HFF-Myc (cell line): ENCODE measurements around the gene GPR45.
"Not testable (repeated sequence)": the region's sequence is repeated elsewhere in the genome, so short reads cannot be mapped to it uniquely, and the experiment has no call there.

Experiments
- DNase-seq: peaks from one replicate; pipeline ENCODE4 v3.0.0-alpha.2; 2011; ENCODE audit warnings: low read depth; ENCODE audit errors: extremely low read depth
- H3K4me3 ChIP-seq: replicated peaks from 2 replicates; pipeline ENCODE4 v1.5.1; 2011; ENCODE audit warnings: low read depth, mild to moderate bottlenecking, control low read depth, low read length
- CTCF ChIP-seq: IDR thresholded peaks from 2 replicates; pipeline ENCODE4 v1.5.1; 2012; ENCODE audit warnings: mild to moderate bottlenecking, low read depth, low read length, control low read depth; ENCODE audit errors: missing control alignments

GPR45 gene

DNA sequence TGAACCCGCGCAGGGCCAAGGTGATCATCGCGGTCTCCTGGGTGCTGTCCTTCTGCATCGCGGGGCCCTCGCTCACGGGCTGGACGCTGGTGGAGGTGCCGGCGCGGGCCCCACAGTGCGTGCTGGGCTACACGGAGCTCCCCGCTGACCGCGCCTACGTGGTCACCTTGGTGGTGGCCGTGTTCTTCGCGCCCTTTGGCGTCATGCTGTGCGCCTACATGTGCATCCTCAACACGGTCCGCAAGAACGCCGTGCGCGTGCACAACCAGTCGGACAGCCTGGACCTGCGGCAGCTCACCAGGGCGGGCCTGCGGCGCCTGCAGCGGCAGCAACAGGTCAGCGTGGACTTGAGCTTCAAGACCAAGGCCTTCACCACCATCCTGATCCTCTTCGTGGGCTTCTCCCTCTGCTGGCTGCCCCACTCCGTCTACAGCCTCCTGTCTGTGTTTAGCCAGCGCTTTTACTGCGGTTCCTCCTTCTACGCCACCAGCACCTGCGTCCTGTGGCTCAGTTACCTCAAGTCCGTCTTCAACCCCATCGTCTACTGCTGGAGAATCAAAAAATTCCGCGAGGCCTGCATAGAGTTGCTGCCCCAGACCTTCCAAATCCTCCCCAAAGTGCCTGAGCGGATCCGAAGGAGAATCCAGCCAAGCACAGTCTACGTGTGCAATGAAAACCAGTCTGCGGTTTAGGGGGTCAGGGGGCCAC is 897 bp downstream of the GPR45 start:
- DNase-seq, result no peak
- no peak for TF ChIP-seq CTCF
- H3K4me3 ChIP-seq, result no peak overlapping the region

DNA sequence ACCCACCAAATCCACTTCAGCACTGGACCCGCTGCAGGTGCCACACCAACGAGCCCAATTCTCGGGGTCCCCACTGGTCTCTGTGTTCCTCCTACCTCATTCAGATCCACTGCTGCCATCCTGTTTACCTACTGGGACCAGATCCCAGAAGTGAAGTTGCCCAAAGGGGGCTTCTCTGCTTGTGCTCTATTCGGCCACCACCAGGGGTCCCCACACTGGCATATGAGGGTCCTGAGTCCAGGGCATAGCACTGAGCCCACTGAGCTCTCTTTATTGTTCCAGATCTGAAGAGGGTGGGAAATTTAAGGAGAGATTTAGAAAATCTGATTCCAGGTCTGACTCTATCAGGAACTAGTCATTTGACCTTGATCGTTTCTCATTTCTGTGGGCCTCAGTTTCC is 2.4 kb downstream of the GPR45 start:
- peak; percentile 60 for TF ChIP-seq CTCF
- DNase-seq, result no peak

DNA sequence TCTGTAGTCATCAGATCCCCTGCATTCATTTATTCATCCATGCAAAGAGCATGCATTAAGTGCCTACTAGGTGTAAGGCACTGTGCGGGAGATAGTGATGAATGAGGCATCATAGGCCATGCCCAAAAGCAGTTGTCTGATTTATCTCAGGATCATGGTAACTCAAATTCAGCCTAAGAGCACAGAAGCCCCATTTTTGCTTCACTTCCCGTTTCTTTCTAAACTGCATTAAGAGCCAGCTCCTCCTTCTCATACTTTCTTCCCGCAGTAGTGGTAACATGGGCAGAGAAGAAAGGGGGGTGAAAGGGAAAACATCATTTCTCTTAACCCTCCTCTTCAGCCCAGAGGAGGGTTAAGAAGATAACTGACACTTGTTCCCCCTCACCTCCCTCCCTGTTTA is 2.9 kb downstream of the GPR45 start:
- no peak for TF ChIP-seq CTCF
- no peak overlapping the region for H3K4me3 ChIP-seq
- DNase-seq, result no peak

More for the DNA sequence above, 2.4 kb downstream of the GPR45 start:
- no peak overlapping the region for H3K4me3 ChIP-seq

DNA sequence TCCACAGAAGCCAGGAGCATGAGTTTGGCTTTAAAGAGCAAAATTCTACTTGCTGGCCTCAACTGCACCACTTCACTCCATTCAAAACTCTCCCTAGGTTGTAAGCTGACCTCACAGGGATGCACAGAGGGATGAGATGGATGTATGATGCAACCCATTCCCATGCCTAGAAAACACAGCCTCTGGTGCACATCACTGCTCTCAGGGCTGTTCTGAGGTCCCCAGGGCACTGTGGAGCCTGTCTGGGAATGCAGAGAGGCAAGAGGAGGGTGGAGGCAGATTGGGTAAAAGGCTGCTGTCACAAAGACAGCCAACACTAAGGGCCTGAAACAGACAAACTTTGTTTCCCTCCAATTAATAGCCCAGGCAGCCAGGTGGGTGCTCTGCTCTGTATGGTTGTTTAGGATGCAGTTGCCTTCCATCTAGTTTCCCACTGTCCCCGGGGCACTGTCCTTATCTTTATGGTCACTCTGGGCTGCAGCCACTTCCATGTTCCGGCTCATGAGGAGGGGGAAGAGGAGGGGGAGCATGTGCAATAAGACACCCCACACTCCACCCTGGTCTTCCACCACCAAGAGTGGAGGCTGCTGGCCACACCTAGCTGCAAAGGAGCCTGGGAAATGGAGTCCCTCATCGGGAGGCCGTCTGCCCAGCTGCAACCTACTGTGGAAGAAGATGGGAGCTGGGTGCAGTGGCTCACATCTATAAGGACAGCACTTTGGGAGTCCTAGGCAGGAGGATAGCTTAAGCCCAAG is 7.0 kb downstream of the GPR45 start:
- H3K4me3 ChIP-seq, result no peak overlapping the region
- TF ChIP-seq CTCF, result no peak
- DNase-seq, result no peak

DNA sequence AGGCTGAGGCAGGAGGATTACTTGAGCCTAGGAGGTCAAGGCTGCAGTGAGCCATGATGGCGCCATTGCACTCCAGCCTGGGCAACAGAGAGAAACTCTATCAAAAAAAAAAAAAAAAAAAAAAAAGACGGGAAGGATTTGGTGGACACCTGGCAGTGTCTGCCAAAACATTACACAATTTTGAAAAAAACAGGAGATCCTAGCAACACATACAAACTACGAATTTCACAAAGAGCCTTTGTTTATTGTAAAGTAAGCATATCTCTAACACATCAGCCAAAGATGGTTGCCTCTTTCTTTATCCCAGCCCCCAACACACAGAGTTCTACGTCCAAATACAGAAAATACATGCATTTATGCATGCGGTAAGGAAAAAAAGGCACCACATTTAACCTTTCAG is 7.6 kb downstream of the GPR45 start:
- TF ChIP-seq CTCF, result no peak
- no peak for DNase-seq
- H3K4me3 ChIP-seq, result no peak overlapping the region

- TF ChIP-seq CTCF, result no peak
- no peak for DNase-seq
- H3K4me3 ChIP-seq, result no peak overlapping the region
Measured at GRCh38 chr2:105249891-105250290, 8.3 kb downstream of the GPR45 start.

- DNase-seq, result not testable (repeated sequence)
Measured at GRCh38 chr2:105251016-105251648, 9.6 kb downstream of the GPR45 start.

More at GRCh38 chr2:105251016-105251648, 9.6 kb downstream of the GPR45 start:
- not testable (repeated sequence) for H3K4me3 ChIP-seq
